Osteocyte (in vitro differentiated cells): ENCODE results near the gene PPHLN1. TPM values are rescaled to one million over a fixed set of nuclear protein-coding genes. Genes with fewer than 3 reads are reported as not detected.

Experiments
- DNase-seq: peaks from one replicate; pipeline ENCODE4 v3.0.0; 2021; ENCODE audit warnings: mixed read lengths; ENCODE audit not compliant: unreplicated experiment; ENCODE audit errors: extremely low spot score
- H3K27ac Mint-ChIP-seq: one replicate; pipeline ENCODE4 v1.8.0; 2021; ENCODE audit warnings: mild to moderate bottlenecking, mixed read lengths; ENCODE audit not compliant: unreplicated experiment
- H3K27me3 Mint-ChIP-seq: one replicate; pipeline ENCODE4 v1.8.0; 2021; ENCODE audit warnings: mixed read lengths; ENCODE audit not compliant: unreplicated experiment
- H3K36me3 Mint-ChIP-seq: one replicate; pipeline ENCODE4 v1.8.0; 2021; ENCODE audit warnings: mixed read lengths; ENCODE audit not compliant: unreplicated experiment
- H3K4me1 Mint-ChIP-seq: one replicate; pipeline ENCODE4 v1.8.0; 2021; ENCODE audit warnings: mixed read lengths; ENCODE audit not compliant: unreplicated experiment
- H3K4me3 Mint-ChIP-seq: one replicate; pipeline ENCODE4 v1.8.0; 2021; ENCODE audit warnings: mild to moderate bottlenecking, moderate library complexity, mixed read lengths; ENCODE audit not compliant: unreplicated experiment
- H3K9me3 Mint-ChIP-seq: one replicate; pipeline ENCODE4 v1.8.0; 2021; ENCODE audit warnings: mixed read lengths; ENCODE audit not compliant: unreplicated experiment
- microRNA-seq: library from miRNA; unstranded; fragments of <30 nt; microRNA quantifications from one replicate; pipeline ENCODE4 v1.1.0, GENCODE V29; 2020; ENCODE audit not compliant: unreplicated experiment
- total RNA-seq: library from RNA; stranded (reverse); gene quantifications from 2 replicates; pipeline ENCODE4 v1.2.1, GENCODE V29; 2021
- TF ChIP-seq, protein P1 (sequence below): fragments of 200-600 bp; sonication (generic); IDR thresholded peaks from 2 replicates; pipeline ENCODE4 v1.5.0; 2021; ENCODE audit warnings: antibody characterized with exemption, mild to moderate bottlenecking, moderate library complexity

The PPHLN1 gene
- total RNA-seq, 1 donor from 2014 or later: 56.6 TPM

DNA sequence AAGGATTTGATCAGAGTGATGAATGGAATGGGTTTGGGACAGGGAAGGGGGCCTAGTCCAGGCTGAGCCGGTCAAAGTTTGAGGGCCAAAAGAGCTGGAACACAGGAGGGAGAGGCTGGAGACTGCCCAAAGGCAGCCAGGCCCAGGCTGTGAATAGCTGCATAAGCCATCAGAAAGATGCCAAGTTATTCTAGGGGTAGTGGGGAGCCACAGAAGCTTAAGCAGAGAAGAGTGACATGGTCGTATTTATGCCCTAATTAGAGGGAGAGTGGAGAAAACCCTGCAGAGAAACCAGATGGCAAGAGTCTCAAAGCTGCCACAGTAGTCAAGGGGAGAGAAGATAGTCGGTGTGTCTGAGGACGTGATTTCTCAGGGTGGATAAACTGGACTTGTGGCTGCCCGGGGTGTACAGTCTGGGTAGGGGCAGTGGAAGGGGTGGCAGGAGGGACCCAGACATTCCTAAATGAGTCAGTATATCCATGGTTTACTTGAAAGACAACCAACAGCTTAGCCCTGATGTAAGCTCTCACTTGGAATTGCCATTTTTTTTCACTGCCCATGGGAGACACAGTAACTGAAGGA, 164.4 kb downstream of the PPHLN1 start:
- Mint-ChIP-seq H3K36me3 (peaks cover 2% of the 10 kb centered on the region), H3K4me1 (no peaks in the 10 kb centered on the region), H3K4me3 (no peak overlapping the region), H3K27me3 (peaks cover 24% of the 10 kb centered on the region), H3K9me3 (no peaks in the 10 kb centered on the region), H3K27ac (no peak overlapping the region)
- no peak for DNase-seq
- TF ChIP-seq, protein P1, sequence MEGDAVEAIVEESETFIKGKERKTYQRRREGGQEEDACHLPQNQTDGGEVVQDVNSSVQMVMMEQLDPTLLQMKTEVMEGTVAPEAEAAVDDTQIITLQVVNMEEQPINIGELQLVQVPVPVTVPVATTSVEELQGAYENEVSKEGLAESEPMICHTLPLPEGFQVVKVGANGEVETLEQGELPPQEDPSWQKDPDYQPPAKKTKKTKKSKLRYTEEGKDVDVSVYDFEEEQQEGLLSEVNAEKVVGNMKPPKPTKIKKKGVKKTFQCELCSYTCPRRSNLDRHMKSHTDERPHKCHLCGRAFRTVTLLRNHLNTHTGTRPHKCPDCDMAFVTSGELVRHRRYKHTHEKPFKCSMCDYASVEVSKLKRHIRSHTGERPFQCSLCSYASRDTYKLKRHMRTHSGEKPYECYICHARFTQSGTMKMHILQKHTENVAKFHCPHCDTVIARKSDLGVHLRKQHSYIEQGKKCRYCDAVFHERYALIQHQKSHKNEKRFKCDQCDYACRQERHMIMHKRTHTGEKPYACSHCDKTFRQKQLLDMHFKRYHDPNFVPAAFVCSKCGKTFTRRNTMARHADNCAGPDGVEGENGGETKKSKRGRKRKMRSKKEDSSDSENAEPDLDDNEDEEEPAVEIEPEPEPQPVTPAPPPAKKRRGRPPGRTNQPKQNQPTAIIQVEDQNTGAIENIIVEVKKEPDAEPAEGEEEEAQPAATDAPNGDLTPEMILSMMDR: no peak

Small RNA genes lying within 50 kb of the gene (microRNA-seq; reads per million reads assigned to microRNA genes)
- gene MIR7851: not detected

Other genes starting within 250 kb of the PPHLN1 start
- gene GXYLT1, start 181.3 kb upstream of the PPHLN1 start, total RNA-seq: 8.5 and 9.9 TPM in 2 replicates
- 29.6 and 36.7 TPM in 2 replicates for gene YAF2, start 87.9 kb upstream of the PPHLN1 start, total RNA-seq
- 65.7 and 76.7 TPM in 2 replicates for gene ZCRB1, start 73 bp upstream of the PPHLN1 start, total RNA-seq